NT2/D1 (cell line): ENCODE measurements around the gene GRID2.

Experiments used
- SUZ12 ChIP-seq: IDR thresholded peaks from 2 replicates; pipeline ENCODE4 v1.6.1; 2011; ENCODE audit not compliant: insufficient read length, insufficient read depth; ENCODE audit errors: extremely low read depth
- YY1 ChIP-seq: IDR thresholded peaks from 2 replicates; pipeline ENCODE4 v1.6.1; 2011; ENCODE audit not compliant: insufficient read length, insufficient read depth
- ZNF274 ChIP-seq: IDR thresholded peaks from 2 replicates; pipeline ENCODE4 v1.6.1; 2011; ENCODE audit warnings: mild to moderate bottlenecking, low read depth, low read length

- TF ChIP-seq ZNF274 (no peak), YY1 (no peak), SUZ12 (no peak)
These were observed 118.2 kb downstream of the GRID2 start for GRCh38 chr4:92421920-92422319.
